ENCODE measurements around the gene BLMH.
A peak's percentile ranks its signal among the peaks of the same experiment; 100 is the strongest.
"Not testable (repeated sequence)": the region's sequence is repeated elsewhere in the genome, so short reads cannot be mapped to it uniquely, and the experiment has no call there.

The BLMH gene

DNA sequence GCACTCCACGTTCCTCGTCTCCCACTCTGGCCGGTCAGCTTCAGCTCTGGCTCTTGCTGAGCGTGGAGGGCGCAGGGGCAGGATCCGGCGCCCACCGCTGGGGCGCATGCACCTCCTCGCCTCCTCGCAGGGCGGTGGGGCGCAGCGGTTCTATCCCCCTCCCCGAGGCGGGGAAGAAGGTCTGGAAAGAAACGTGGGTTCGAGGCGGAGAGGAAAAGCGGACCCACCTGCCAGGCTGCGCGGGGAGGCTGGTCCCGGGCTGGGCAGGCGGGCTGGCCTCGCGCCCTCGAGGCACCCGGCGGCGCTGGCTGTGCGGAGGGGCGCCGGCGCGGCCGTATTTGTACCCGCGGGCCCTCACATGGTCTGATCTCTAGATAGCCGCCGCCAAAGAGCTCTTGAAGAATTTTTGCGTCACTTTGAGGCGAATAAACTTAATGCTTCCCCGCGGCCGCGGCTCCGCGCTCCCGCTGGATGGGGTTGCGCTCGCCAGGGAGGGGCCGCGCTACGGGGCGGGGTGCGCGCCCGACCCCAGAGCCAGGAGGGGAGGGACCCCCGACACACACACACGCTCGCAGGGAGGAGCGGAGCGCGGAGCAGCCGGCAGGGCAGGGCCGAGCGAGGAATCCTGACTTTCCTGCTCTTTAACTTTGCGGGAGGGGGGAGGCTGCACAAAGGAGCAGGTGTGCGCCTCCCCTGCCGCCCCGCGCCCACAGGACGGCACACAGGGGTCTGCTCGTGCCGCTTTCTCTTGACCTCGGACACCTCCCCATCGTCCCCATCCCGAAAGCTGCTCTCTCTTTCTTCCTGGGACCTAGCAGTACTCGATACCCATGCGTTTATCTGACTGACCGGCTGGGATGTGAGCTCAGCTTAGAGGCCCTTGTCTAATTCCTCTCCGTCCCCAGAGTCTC lies 56.1 kb downstream of the BLMH start, which contains the start of gene SLC6A4:
SLC6A4 (minus strand) TSS at position 312 of the 911 bp plus-strand sequence. CDS start 13,739 bp downstream, outside the sequence.
- no peak within 1 kb of the TSS for H3K27ac Mint-ChIP-seq
- no peaks in the 10 kb centered on the region for H3K36me3 Mint-ChIP-seq (ENCODE audit: low read depth)
- peaks cover 17% of the 10 kb centered on the region for H3K4me1 Mint-ChIP-seq (ENCODE audit: low read depth)
- peak within 1 kb of the TSS; percentile 75 for H3K4me3 Mint-ChIP-seq
- H3K9me3 Mint-ChIP-seq = no peaks in the 10 kb centered on the region
- H3K27me3 Mint-ChIP-seq (ENCODE audit: low read depth) = peaks cover 83% of the 10 kb centered on the region

DNA sequence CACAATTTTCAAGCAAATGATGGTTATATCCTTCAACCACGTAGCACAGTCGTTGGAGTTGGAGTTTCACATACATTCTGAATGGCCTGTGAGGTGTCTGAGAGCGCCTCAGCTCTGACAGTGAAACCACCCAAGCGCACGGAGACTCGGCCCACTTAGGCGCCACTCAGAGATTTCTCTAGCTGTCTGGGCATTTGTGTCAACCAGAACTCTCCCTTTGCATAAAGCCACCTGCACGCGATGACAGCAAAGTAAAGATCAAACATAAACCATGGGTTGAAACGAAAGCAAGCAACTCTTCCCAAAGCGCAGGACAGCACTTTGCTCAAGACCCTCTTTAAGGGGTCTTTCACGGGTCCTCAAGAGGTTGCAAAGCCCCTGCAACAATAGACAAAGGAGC lies 56.8 kb downstream of the BLMH start:
- peaks cover 83% of the 10 kb centered on the region for H3K27me3 Mint-ChIP-seq (ENCODE audit: low read depth)

DNA sequence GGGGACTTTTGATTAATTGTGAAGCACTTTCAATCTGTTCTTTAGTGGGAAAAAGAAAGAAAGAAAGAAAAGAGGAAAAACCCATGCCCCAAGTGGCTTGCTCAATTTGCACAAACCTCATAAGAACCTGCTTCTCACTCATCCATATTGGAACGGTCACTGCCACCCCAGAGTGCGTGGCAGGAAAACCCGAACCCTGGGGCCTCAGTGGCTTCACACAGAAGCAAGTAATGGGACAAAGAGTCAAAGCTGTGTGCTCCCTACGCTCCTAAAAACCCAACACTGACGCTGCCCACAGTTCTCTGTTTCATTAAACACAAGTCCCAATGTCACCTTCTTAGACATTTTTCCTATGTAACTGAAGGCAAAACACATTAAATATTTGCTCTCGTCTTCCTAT lies 57.4 kb downstream of the BLMH start:
- Mint-ChIP-seq H3K4me3 (no peak overlapping the region), H3K36me3 (ENCODE audit: low read depth) (no peaks in the 10 kb centered on the region), H3K4me1 (ENCODE audit: low read depth) (peaks cover 17% of the 10 kb centered on the region), H3K27me3 (ENCODE audit: low read depth) (peaks cover 78% of the 10 kb centered on the region), H3K27ac (no peak overlapping the region), H3K9me3 (no peaks in the 10 kb centered on the region)

More for the DNA sequence above, 56.8 kb downstream of the BLMH start:
- Mint-ChIP-seq H3K27ac (no peak overlapping the region), H3K4me3 (peak overlapping the region; percentile 65), H3K4me1 (ENCODE audit: low read depth) (peaks cover 17% of the 10 kb centered on the region), H3K36me3 (ENCODE audit: low read depth) (no peaks in the 10 kb centered on the region), H3K9me3 (no peaks in the 10 kb centered on the region)

DNA sequence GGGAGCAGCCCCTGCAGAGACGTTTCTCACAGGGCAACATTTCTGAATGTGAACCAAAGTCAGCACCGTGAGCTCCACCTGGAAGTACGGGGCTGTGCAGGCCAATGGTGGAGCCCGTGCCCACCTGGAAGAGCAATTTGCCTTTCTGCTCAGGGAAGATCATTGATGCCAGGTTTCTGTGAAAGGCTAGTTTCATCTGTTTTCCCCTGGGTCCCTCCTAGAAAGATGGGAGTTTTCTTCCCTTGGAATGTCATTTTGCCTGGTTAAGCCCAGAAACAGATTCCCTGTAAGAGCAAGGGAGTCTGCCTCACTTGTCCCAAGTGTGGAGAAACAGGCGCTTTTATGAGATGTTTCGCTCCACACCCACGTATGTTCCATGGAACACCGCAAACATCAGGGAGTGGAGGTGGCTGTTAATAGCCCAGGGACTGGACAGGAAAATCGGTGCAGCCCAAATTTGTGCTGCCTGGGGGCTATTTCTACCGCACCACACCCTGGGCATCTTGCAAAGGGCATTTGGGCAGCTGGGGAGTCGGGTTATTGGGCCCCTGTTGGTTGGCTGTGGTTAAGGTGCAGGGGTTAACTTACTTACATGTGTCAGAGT lies 58.8 kb downstream of the BLMH start:
- peaks cover 64% of the 10 kb centered on the region for H3K27me3 Mint-ChIP-seq (ENCODE audit: low read depth)
- H3K36me3 Mint-ChIP-seq (ENCODE audit: low read depth) = no peaks in the 10 kb centered on the region
- H3K9me3 Mint-ChIP-seq = no peaks in the 10 kb centered on the region
- no peak overlapping the region for H3K4me3 Mint-ChIP-seq
- H3K4me1 Mint-ChIP-seq (ENCODE audit: low read depth) = peaks cover 13% of the 10 kb centered on the region
- H3K27ac Mint-ChIP-seq = no peak overlapping the region

DNA sequence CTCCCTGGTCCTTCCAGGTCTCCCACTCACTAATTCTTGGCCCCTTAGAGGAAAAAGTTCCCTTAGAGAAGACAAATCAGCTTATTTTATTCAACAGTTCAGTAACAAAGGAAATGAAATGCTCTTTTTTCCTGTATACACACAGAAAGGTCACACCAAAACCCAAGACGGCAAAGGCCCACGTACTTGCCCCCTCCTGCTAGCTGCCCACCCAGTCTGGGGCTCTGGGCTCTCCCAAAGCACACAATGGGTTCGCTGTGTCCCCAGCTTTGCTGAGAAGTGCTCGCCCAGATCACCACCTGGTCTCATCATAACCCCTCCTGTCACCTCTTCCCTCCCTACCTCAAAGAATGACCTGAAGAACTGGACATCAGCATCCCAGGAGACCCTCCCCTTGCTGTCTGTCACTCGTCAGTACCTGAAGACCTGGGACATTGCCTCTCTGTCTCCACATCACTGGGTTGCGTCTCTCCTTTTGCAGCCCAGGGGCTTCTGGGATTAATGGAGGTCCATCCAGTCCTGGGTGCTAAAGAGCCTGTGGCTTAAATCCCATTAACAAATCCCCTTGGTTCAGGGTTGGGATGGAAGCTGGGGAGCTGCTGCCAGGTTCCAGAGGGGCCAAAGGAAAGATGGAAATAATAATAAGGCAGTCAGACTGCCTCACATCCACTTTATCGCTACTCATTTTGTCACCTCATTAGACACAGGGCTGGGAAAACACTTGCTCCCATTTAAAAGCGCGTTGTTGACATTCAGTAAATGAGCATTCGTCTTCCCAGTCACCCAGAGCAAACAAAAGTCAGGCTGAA lies 59.5 kb downstream of the BLMH start:
- no peaks in the 10 kb centered on the region for H3K9me3 Mint-ChIP-seq
- H3K27ac Mint-ChIP-seq = no peak overlapping the region
- H3K4me1 Mint-ChIP-seq (ENCODE audit: low read depth) = peaks cover 13% of the 10 kb centered on the region
- peaks cover 57% of the 10 kb centered on the region for H3K27me3 Mint-ChIP-seq (ENCODE audit: low read depth)
- no peak overlapping the region for H3K4me3 Mint-ChIP-seq
- H3K36me3 Mint-ChIP-seq (ENCODE audit: low read depth) = no peaks in the 10 kb centered on the region

DNA sequence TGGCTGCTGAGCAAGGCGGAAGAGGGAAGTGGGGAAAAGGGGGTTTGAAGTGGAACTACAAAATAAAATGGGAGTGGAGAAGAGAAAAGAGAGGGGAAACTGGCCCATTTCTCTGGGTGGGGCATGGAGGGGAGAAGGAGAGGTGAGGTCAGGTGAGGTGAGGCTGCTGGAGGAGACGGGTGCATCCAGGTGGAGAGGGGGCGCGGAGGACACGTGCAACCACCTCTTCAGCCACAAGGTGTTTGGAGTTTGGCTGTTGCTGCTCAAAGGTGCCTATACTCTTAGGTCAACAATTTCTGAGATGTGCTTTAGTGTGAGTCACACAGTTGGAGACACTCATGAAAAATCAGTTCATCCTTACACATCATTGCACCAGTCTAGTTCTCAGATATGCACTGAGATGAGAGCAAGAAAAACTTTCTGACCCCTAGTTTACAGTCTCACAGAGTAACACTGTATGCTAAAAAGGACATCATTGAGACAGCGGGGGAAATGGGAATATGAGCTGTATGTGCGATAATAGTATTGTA lies 61.1 kb downstream of the BLMH start:
- no peak overlapping the region for H3K27ac Mint-ChIP-seq
- peaks cover 6% of the 10 kb centered on the region for H3K4me1 Mint-ChIP-seq (ENCODE audit: low read depth)
- no peaks in the 10 kb centered on the region for H3K36me3 Mint-ChIP-seq (ENCODE audit: low read depth)
- no peak overlapping the region for H3K4me3 Mint-ChIP-seq
- no peaks in the 10 kb centered on the region for H3K9me3 Mint-ChIP-seq
- peaks cover 49% of the 10 kb centered on the region for H3K27me3 Mint-ChIP-seq (ENCODE audit: low read depth)

DNA sequence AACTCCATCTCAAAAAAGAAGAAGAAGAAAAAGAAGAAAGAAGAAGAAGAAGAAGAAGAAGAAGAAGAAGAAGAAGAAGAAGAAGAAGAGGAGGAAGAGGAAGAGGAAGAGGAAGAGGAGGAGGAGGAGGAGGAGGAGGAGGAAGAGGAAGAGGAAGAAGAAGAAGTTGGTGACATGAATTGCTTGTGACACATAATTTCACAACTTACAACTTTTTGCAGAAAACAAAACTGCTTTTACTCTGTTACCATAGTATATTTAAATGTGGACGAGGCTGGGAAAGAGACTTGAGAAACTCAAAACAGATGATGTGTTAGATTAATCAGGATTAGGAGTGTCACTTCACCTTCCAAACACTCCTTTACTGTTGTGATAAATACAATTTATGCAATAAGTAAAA lies 61.7 kb downstream of the BLMH start:
- H3K4me1 Mint-ChIP-seq (ENCODE audit: low read depth); H3K27ac Mint-ChIP-seq; H3K9me3 Mint-ChIP-seq; H3K36me3 Mint-ChIP-seq (ENCODE audit: low read depth); H3K4me3 Mint-ChIP-seq: not testable (repeated sequence)
- peaks cover 51% of the 10 kb centered on the region for H3K27me3 Mint-ChIP-seq (ENCODE audit: low read depth)

DNA sequence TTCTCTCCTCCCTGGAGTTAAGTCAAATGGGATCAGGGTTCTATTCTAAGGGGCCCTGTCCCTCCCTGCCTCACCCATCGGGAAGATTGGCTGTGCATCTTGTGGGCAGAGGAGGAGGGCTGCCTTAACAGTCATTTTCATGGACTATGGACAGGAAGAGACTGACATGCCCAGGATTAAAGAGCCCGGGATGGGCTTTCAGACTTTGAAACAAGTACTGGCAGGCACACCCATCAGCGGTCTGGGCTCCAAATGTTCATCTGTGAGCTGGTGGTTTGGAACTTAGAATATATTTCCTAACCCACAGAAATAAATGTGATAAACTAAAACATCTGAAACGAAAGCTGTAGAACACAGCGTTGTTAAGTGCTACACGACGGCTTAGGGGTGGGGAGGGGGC lies 62.7 kb downstream of the BLMH start:
- Mint-ChIP-seq H3K4me3 (no peak overlapping the region), H3K9me3 (no peaks in the 10 kb centered on the region), H3K36me3 (ENCODE audit: low read depth) (no peaks in the 10 kb centered on the region), H3K4me1 (ENCODE audit: low read depth) (no peaks in the 10 kb centered on the region), H3K27ac (no peak overlapping the region), H3K27me3 (ENCODE audit: low read depth) (peaks cover 41% of the 10 kb centered on the region)

DNA sequence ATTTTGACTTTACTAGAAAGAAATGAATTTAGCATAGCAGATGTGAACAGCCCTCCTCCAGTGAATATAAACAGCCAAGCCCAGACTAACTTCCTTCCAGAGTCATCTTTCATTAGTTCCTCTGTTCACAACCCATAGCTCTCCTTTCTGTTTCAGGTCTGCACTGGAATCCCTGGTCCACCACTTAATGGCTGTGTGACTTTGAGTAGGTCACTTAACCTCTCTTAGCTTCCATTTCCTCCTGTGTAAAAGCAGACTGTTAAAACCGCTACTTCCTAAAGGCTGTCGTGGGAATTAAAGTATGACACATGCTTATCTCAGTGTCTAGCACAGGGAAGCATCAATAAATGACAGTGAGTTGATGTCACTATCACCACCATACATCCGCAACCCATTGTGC lies 63.7 kb downstream of the BLMH start:
- Mint-ChIP-seq H3K4me1 (ENCODE audit: low read depth) (no peaks in the 10 kb centered on the region), H3K4me3 (no peak overlapping the region), H3K36me3 (ENCODE audit: low read depth) (no peaks in the 10 kb centered on the region), H3K27me3 (ENCODE audit: low read depth) (peaks cover 31% of the 10 kb centered on the region), H3K27ac (no peak overlapping the region), H3K9me3 (no peaks in the 10 kb centered on the region)

DNA sequence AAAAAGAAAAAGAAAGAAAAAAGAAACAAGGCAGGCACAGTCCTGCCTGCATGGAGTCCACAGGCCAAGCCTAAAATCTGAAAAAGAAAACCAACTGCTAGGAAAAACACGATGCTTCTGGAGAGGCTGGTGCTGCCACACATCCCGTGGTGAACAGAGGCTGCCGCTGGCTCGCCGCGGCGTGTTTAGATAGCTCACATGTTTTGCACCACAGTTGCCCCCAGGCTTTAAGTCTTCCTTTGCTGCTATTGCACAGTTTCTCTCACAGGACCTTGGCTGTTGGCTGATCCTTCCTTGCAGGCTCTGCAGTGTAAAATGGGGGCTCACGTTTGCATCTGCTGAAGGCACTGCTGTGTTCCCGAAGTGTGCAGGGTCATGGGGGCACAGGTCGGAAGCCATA lies 64.9 kb downstream of the BLMH start:
- Mint-ChIP-seq H3K9me3 (no peaks in the 10 kb centered on the region), H3K4me1 (ENCODE audit: low read depth) (no peaks in the 10 kb centered on the region), H3K36me3 (ENCODE audit: low read depth) (no peaks in the 10 kb centered on the region), H3K27ac (no peak overlapping the region), H3K27me3 (ENCODE audit: low read depth) (peaks cover 23% of the 10 kb centered on the region), H3K4me3 (no peak overlapping the region)

DNA sequence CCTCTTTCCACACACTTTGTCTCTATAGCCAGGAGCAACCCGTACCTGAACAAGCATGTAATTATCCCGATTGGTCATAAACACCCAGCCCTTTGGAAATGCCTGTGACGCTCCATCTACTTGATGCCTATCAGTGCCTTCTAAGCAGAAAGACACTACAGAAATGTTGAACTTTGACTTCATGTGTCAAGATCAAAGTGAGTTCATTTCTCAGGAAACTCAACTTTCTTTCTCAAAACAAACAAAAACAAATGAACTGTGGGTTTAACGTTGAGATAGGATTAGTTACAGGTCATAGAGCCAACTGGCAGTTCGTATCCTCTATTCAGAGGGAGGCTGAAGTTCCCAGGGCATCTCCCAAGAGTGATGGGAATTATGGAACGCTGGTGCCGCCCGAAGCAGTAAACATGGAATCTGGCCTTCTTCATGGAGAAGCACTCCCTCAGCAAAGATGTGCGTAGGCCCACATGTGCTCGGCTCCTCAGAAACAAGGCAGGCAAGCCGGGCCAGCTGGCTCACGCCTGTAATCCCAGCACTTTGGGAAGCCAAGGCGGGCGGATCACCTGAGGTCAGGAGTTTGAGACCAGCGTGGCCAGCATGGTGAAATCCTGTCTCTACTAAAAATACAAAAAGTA lies 65.7 kb downstream of the BLMH start:
- H3K9me3 Mint-ChIP-seq = no peaks in the 10 kb centered on the region
- H3K27ac Mint-ChIP-seq = no peak overlapping the region
- H3K4me1 Mint-ChIP-seq (ENCODE audit: low read depth) = no peaks in the 10 kb centered on the region
- H3K4me3 Mint-ChIP-seq = no peak overlapping the region
- no peaks in the 10 kb centered on the region for H3K36me3 Mint-ChIP-seq (ENCODE audit: low read depth)
- peaks cover 22% of the 10 kb centered on the region for H3K27me3 Mint-ChIP-seq (ENCODE audit: low read depth)

DNA sequence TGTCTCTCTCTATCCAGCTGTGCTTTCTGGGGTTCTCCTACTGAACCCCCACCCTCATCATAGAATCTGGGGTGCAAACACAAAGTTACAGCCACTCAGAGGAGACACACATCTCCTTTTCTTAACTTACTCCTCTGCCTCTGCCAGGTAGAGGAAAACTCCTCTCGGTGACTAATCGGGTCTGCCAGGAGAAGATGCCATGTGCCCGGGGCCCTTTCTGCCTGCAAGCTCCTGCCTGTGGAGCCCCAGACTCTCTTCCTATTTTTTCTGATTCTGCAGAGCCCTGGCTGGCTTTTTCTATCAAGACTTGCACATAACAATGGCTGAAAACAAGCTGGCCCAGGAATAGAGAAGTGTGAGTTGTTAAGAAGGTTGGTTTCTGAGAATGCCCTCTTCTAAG lies 66.6 kb downstream of the BLMH start:
- Mint-ChIP-seq H3K27ac (no peak overlapping the region), H3K27me3 (ENCODE audit: low read depth) (peaks cover 13% of the 10 kb centered on the region), H3K4me1 (ENCODE audit: low read depth) (no peaks in the 10 kb centered on the region), H3K9me3 (no peaks in the 10 kb centered on the region), H3K36me3 (ENCODE audit: low read depth) (no peaks in the 10 kb centered on the region), H3K4me3 (no peak overlapping the region)

DNA sequence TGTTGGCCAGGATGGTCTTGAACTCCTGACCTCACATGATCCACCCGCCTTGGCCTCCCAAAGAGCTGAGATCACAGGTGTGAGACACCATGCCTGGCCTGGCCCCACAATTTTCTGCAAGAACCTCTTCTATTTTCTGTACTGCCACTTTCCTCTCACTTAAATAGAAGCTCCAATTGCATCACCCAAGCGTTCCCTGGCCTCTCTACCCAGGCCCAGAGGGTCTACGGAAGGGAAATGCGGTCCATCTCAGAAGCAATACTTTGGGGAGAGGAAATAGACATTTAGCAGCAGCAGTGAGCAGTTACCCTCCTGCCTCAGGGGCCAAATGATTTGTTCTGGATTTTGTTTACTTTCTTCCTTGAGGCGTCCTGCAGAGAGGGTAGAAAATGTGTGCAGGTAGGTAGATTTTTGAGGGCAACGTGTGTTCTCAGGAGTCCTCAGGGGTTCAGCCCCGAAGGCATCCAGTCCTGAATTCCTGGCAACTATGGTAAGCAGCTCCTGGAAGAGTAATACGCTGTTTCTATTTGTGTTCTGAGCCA lies 67.3 kb downstream of the BLMH start:
- Mint-ChIP-seq H3K9me3 (no peaks in the 10 kb centered on the region), H3K27me3 (ENCODE audit: low read depth) (peaks cover 13% of the 10 kb centered on the region), H3K36me3 (ENCODE audit: low read depth) (no peaks in the 10 kb centered on the region), H3K4me3 (no peak overlapping the region), H3K27ac (no peak overlapping the region), H3K4me1 (ENCODE audit: low read depth) (no peaks in the 10 kb centered on the region)

DNA sequence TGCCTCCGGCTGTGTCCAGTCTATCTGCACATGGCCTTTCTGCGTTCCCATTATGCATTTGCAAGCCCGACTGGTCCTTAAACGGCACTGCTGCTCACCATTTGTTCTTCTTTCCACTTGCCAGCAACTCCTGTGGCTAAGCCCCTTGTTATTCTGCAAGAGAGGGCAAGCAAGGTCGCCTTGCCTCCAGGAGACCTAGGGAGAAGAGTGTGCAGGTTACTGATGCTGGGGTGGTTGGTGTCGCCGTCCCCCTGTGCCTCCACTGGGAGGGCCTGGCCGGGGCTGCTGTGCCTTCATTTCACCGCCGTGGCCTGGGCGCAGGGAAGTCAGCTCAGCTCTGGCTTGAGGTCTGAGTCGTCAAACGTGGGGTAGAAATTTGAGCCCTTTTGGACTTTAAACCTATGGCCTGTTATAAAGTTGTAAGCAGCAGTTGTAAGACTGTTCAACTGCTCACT lies 69.0 kb downstream of the BLMH start:
- no peaks in the 10 kb centered on the region for H3K36me3 Mint-ChIP-seq (ENCODE audit: low read depth)
- no peak overlapping the region for H3K4me3 Mint-ChIP-seq
- no peaks in the 10 kb centered on the region for H3K4me1 Mint-ChIP-seq (ENCODE audit: low read depth)
- H3K27ac Mint-ChIP-seq = no peak overlapping the region
- H3K9me3 Mint-ChIP-seq = no peaks in the 10 kb centered on the region
- peaks cover 13% of the 10 kb centered on the region for H3K27me3 Mint-ChIP-seq (ENCODE audit: low read depth)

All from T-helper 1 cell treated with Interleukin-12 subunit alpha and Interleukin-12 subunit beta and Interleukin-4 antibody, amounts not matched to agents 30 μg/mL and 1 μg/mL, for 36 hours (primary cell).